BE2C (cell line): ENCODE data around the gene GUF1.

ENCODE experiments used
- DNase-seq: peaks from one replicate; pipeline ENCODE4 v3.0.0-alpha.2; 2020
- H3K27me3 ChIP-seq: fragments of 250-450 bp; sonication (Bioruptor Pico); 2 replicates; pipeline ENCODE4 v1.5.1; 2020; ENCODE audit warnings: mild to moderate bottlenecking
- H3K36me3 ChIP-seq: fragments of 250-450 bp; sonication (Bioruptor Pico); 2 replicates; pipeline ENCODE4 v1.5.1; 2020; ENCODE audit warnings: mild to moderate bottlenecking
- H3K4me1 ChIP-seq: fragments of 250-450 bp; sonication (Bioruptor Pico); 2 replicates; pipeline ENCODE4 v1.5.1; 2020
- H3K4me3 ChIP-seq: 2 replicates; pipeline ENCODE4 v1.5.1; 2011; ENCODE audit warnings: low read depth, low read length
- H3K9me3 ChIP-seq: fragments of 250-450 bp; sonication (Bioruptor Pico); 2 replicates; pipeline ENCODE4 v1.5.1; 2020
- CTCF ChIP-seq: IDR thresholded peaks from 2 replicates; pipeline ENCODE4 v1.5.1; 2012; ENCODE audit warnings: mild to moderate bottlenecking, low read depth, low read length

Gene GUF1

GRCh38 chr4:44736900-44737299 is 58.7 kb downstream of the GUF1 start:
- Histone ChIP-seq H3K4me3 (no peak overlapping the region), H3K4me1 (no peaks in the 10 kb centered on the region), H3K27me3 (0 out of 2 replicates have a peak, but pooled peaks cover 4% of the 10 kb centered on the region), H3K9me3 (no peaks in the 10 kb centered on the region), H3K36me3 (no peaks in the 10 kb centered on the region)
- no peak for DNase-seq
- no peak for TF ChIP-seq CTCF

DNA sequence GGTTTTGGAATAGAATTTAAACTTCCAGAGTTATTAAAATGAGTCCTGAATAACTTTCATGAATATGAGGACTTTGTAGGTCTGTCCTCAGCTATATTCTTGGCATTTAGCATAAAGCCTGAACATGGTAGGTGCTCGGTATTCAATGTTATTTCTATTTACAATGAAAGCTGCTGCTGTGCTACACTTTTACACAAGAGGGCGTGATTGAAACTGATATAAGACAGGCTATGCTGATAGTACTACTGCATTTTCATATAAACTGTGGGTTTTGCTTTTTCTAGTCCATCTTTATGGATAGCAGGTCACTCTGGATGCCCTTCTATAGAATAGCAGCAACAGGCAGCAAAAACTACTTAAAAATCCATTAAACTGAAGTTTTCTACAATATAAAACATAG is 60.4 kb downstream of the GUF1 start:
- DNase-seq: no peak
- H3K4me1 ChIP-seq: no peaks in the 10 kb centered on the region

GRCh38 chr4:44740201-44740600 is 62.0 kb downstream of the GUF1 start:
- TF ChIP-seq CTCF: no peak
- no peaks in the 10 kb centered on the region for H3K27me3 ChIP-seq
- no peak overlapping the region for H3K4me3 ChIP-seq
- DNase-seq: no peak
- H3K36me3 ChIP-seq: no peaks in the 10 kb centered on the region
- H3K9me3 ChIP-seq: no peaks in the 10 kb centered on the region
- H3K4me1 ChIP-seq: no peaks in the 10 kb centered on the region

More for the DNA sequence above, 60.4 kb downstream of the GUF1 start:
- Histone ChIP-seq H3K36me3 (no peaks in the 10 kb centered on the region), H3K27me3 (no peaks in the 10 kb centered on the region), H3K4me3 (no peak overlapping the region), H3K9me3 (no peaks in the 10 kb centered on the region)
- TF ChIP-seq CTCF: no peak
